Tibial nerve (tissue), 4 donors: Measurements from ENCODE around the gene UBE2J2. TPM values are rescaled to one million over a fixed set of nuclear protein-coding genes. Genes with fewer than 3 reads are reported as not detected.

Experiments
- DNase-seq, 2 donors: peaks; one replicate each; pipeline ENCODE4 v3.0.0-alpha.2; 2019; ENCODE audit warnings: low spot score in 2 of 2
- H3K27ac ChIP-seq, 4 donors: fragments of 200-600 bp; sonication (generic) in 3 of 4; one replicate each; pipeline ENCODE4 v1.5.1; 2017 to 2019; ENCODE audit warnings: mild to moderate bottlenecking in 1 of 4
- H3K27me3 ChIP-seq, 2 donors: fragments of 200-600 bp; sonication (generic) in 1 of 2; one replicate each; pipeline versions ENCODE4 v1.5.1 to v1.6.0; 2017 to 2019
- H3K36me3 ChIP-seq, 3 donors: fragments of 200-600 bp; sonication (generic); one replicate each; pipeline ENCODE4 v1.5.1; 2018 to 2019
- H3K4me1 ChIP-seq, 4 donors: fragments of 200-600 bp; sonication (generic) in 3 of 4; one replicate each; pipeline ENCODE4 v1.5.1; 2017 to 2019
- H3K4me3 ChIP-seq, 4 donors: fragments of 200-600 bp; sonication (generic) in 3 of 4; one replicate each; pipeline ENCODE4 v1.5.1; 2017 to 2019; ENCODE audit warnings: mild to moderate bottlenecking in 1 of 4, moderate library complexity in 1 of 4
- H3K9me3 ChIP-seq, 4 donors: fragments of 200-600 bp; sonication (generic) in 3 of 4; one replicate each; pipeline ENCODE4 v1.5.1; 2017 to 2019
- EP300 ChIP-seq, 2 donors: sonication (generic); formaldehyde crosslinking; IDR thresholded peaks; one replicate each; pipeline ENCODE4 v1.6.1; 2017; ENCODE audit warnings: antibody characterized with exemption in 2 of 2, mild to moderate bottlenecking in 1 of 2
- POLR2A ChIP-seq, 2 donors: fragments of 450-650 bp; IDR thresholded peaks; one replicate each; pipeline ENCODE4 v1.6.1; 2017; ENCODE audit warnings: antibody characterized with exemption in 2 of 2, mild to moderate bottlenecking in 2 of 2, moderate library complexity in 2 of 2
- WGBS, 2 donors: methylation state at CpG; one replicate each; pipeline ENCODE4 v1.1.5; 2018; 5-methylcytosine and 5-hydroxymethylcytosine counted together
- total RNA-seq, 4 donors: library from RNA; depleted of rRNA; stranded (reverse); fragments of >200 nt; gene quantifications; one replicate each; pipeline ENCODE4 v1.1.0, GENCODE V29; 2016
- TF ChIP-seq, protein P1 (sequence below), 5 experiments: fragments of 200-600 bp in 3 of 5; fragments of 450-650 bp in 2 of 5; sonication (generic) in 3 of 5; IDR thresholded peaks; one replicate each; pipeline ENCODE4 v1.5.1; 2016 to 2019; ENCODE audit warnings: antibody characterized with exemption in 5 of 5, mild to moderate bottlenecking in 3 of 5, moderate library complexity in 2 of 5

UBE2J2 gene
- total RNA-seq, 4 donors from 2014 or later = 42.2 to 61.0 (median 53.5) TPM

DNA sequence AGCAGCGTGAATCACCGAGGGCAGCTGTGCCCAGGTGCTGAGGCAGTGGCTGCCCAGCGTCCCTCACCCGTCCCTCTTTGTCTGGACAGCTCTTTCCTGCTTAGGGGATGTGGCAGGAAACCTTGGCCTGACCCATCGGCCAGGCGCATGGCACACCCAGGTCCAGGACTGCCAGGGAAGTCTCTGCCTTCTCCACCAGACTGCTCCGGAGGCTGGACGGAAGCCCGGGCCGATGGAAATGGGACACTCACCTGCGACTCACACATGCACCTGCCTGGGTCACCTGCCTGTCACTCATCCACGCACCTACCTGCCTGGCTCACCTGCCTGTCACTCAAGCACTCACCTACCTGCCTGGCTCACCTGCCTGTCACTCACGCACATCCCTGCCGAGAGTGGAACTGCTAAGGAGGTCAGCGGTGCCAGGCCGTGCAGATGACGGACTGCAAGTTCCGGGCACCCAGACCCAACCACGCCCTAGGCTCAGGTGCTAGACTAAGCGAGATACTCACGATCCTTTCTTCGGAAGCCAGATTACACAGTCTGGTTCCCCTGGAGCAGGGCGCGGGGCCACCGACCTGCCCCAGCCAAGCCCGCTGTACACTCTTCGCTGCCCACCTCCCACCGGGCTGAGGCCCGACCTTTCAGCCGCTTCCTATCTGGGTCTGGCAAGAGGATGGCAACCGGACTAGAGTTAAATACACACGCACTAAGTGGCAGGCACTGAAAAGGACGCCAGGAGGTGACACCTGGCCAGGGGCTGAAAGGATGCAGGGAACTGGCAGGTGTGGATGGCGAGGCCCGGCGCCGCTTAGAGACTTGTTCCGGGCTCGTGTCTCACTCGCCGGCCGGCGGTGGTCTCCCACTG lies 1.1 kb downstream of the UBE2J2 start:
- DNase-seq = no peak
- Histone ChIP-seq H3K36me3 (peaks cover 0 to 15% (median 0%) of the 10 kb centered on the region in 3 donors), H3K4me3 (peak overlapping the region; percentile 80 to 90 (median 84)), H3K9me3 (no peaks in the 10 kb centered on the region), H3K4me1 (peaks cover 0 to 69% (median 38%) of the 10 kb centered on the region in 4 donors), H3K27ac (peak overlapping the region in 2 of 4 donors; percentile 87 to 89), H3K27me3 (no peaks in the 10 kb centered on the region)
- WGBS, 2 donors = 38 to 45% methylated on average over 35 to 42 of the region's 43 CpGs
- TF ChIP-seq POLR2A (IDR thresholded peaks at IDR 0.05) = no peak
- TF ChIP-seq EP300 (IDR thresholded peaks at IDR 0.05) = no peak
- TF ChIP-seq, protein P1, sequence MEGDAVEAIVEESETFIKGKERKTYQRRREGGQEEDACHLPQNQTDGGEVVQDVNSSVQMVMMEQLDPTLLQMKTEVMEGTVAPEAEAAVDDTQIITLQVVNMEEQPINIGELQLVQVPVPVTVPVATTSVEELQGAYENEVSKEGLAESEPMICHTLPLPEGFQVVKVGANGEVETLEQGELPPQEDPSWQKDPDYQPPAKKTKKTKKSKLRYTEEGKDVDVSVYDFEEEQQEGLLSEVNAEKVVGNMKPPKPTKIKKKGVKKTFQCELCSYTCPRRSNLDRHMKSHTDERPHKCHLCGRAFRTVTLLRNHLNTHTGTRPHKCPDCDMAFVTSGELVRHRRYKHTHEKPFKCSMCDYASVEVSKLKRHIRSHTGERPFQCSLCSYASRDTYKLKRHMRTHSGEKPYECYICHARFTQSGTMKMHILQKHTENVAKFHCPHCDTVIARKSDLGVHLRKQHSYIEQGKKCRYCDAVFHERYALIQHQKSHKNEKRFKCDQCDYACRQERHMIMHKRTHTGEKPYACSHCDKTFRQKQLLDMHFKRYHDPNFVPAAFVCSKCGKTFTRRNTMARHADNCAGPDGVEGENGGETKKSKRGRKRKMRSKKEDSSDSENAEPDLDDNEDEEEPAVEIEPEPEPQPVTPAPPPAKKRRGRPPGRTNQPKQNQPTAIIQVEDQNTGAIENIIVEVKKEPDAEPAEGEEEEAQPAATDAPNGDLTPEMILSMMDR (IDR thresholded peaks at IDR 0.05) = no peak

DNA sequence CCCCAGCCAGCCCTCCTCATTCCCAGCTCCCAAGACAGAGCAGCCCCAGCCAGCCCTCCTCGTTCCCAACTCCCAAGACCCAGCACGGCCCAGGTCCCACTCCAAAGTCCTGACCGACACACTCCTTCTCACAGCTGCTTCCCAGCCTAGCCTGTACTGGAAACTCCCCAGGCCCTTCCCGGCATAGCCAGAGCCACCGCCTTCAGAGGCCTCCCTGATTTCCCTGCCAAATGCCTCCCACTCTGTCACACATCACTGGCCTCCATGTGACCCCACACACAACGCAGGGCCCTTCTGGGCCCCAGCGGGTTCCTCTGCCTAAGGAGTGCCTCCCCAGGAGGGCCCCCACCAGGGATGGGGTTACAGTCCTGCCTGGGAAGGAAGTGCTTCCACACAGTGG lies 2.8 kb downstream of the UBE2J2 start:
- DNase-seq = no peak
- Histone ChIP-seq H3K4me1 (peaks cover 0 to 69% (median 38%) of the 10 kb centered on the region in 4 donors), H3K9me3 (no peaks in the 10 kb centered on the region), H3K36me3 (peaks cover 0 to 33% (median 5%) of the 10 kb centered on the region in 3 donors), H3K4me3 (no peak overlapping the region), H3K27me3 (no peaks in the 10 kb centered on the region), H3K27ac (no peak overlapping the region)
- 42 to 46% methylated on average over 5 to 7 of the region's 7 CpGs for WGBS, 2 donors
- TF ChIP-seq, protein P1 (IDR thresholded peaks at IDR 0.05) = no peak
- TF ChIP-seq POLR2A (IDR thresholded peaks at IDR 0.05) (no peak), EP300 (IDR thresholded peaks at IDR 0.05) (no peak)

DNA sequence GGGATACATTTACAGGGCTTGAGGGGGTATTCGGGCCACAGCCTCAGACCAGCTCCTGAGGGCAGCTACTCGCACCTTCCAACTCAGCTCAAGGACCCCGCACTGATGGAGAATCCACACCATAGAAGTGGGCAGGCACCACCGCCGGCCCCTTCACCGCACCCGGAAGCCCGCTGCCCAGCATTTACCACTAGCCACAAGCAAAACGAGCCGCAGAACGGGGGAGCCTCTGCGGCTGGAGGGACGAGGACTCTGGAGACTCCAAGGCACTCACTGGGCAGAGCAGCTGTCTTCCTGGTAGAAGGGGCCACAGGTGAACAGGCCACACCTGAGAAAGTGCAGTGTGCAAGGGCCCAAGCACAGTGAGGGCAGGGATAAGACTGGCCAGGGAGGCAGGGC lies 5.4 kb downstream of the UBE2J2 start:
- WGBS, 2 donors = 93 to 97% methylated on average over 12 of the region's 13 CpGs
- no peak for DNase-seq
- TF ChIP-seq, protein P1 (IDR thresholded peaks at IDR 0.05) = no peak
- no peak for TF ChIP-seq EP300 (IDR thresholded peaks at IDR 0.05)
- TF ChIP-seq POLR2A (IDR thresholded peaks at IDR 0.05) = no peak
- no peaks in the 10 kb centered on the region for H3K9me3 ChIP-seq
- peaks cover 0 to 62% (median 32%) of the 10 kb centered on the region in 4 donors for H3K4me1 ChIP-seq
- H3K27ac ChIP-seq = no peak overlapping the region
- H3K27me3 ChIP-seq = no peaks in the 10 kb centered on the region
- no peak overlapping the region for H3K4me3 ChIP-seq
- peaks cover 2 to 58% (median 6%) of the 10 kb centered on the region in 3 donors for H3K36me3 ChIP-seq

DNA sequence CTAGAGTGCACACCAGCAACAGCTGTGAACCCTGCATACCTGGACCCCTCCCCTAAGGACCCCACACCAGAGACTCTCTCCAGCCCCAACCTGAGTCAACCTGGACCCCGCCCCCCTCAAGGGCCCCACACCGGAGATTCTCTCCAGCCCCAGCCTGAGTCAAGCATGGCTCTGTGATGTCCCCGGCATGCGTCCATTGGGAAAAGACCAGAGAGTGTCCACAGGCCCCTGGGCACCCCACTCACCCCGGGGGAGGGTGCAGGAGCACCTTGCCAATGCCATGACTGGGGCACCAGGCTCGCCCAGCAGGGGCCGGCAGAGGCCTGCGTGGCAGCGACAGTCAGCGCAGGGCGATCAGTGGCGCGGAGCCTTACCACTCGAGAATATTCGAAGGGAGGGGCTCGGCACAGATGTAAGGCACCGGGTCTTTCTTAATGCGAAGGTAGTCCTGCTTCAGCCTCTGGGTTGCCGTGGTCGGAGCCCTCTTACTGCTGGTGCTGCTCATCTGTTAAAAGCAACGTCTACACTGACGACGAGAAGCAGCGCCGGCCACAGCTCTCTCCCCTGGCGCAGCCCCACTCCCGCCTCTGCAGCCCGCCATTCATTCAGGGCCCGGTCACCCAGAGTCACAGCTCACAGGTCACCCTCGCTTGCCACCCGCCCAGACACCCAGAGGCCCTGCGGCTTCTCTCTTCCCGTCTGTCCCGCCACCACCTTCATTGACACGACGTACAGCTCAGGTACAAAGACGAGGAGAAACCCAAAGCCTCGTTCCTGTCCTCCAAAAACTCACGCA lies 6.0 kb downstream of the UBE2J2 start:
- Histone ChIP-seq H3K27me3 (no peaks in the 10 kb centered on the region), H3K27ac (no peak overlapping the region), H3K9me3 (no peaks in the 10 kb centered on the region), H3K4me1 (peaks cover 0 to 59% (median 28%) of the 10 kb centered on the region in 4 donors), H3K4me3 (no peak overlapping the region), H3K36me3 (peaks cover 2 to 64% (median 12%) of the 10 kb centered on the region in 3 donors)
- DNase-seq = no peak
- WGBS, 2 donors = 92% methylated on average over 38 to 39 of the region's 39 CpGs
- TF ChIP-seq POLR2A (IDR thresholded peaks at IDR 0.05) = no peak
- TF ChIP-seq EP300 (IDR thresholded peaks at IDR 0.05) = no peak
- TF ChIP-seq, protein P1 (IDR thresholded peaks at IDR 0.05) = no peak
